Measurements from ENCODE around the gene RBM7. TPM values are rescaled to one million over a fixed set of nuclear protein-coding genes. Genes with fewer than 3 reads are reported as not detected.

The RBM7 gene
- total and polyA plus RNA-seq, 2 of the 13 experiments (the other 11 are each of a cell fraction or from before 2014, with no cell fraction given): 30.5 to 32.3 TPM

DNA sequence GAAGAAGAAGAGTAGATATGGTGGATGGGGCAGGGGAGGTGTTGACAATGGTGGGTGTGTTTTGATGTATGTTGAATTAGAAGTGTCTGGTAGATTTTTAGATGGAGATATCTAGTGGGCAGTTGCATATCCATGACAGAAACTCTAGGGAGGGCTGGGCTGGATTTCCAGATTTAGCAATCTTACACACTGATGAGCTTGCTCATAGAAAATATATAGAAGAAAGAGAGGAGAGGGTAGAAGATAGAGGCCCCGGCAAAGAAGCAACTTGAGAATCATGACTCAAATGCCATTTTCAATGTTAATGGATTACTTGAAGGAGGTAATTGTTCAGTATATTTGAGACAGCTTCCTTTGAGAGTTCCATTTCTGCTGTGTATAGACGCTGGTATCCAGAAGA lies 47.0 kb downstream of the RBM7 start:
- H3K9me3 ChIP-seq (ENCODE audit: low read length): no peaks in the 10 kb centered on the region
- ATAC-seq: no peak
- no peaks in the 10 kb centered on the region for H3K27me3 ChIP-seq (ENCODE audit: control insufficient read depth in 1 of 2, insufficient read depth in 2 of 2, low read length in 2 of 2)
- no peak overlapping the region for H3K4me3 ChIP-seq (replicated peaks in 1 of 3; ENCODE audit: insufficient read depth in 1 of 3, low read depth in 2 of 3, low read length in 3 of 3)
- intact Hi-C loops (cut with micrococcal nuclease; ENCODE audit: unreplicated experiment): no loop called here
- WGBS (ENCODE audit: low lambda C conversion rate): 98% methylated on average over 2 of the region's 2 CpGs
- no peaks in the 10 kb centered on the region for H4K20me1 ChIP-seq (ENCODE audit: insufficient read depth, low read length)
- BruUV-seq (replicated peaks): no TSS peak
- ChIA-PET POLR2A (no interaction called here), CTCF (ENCODE audit: low intra/inter-chr PET ratio, low total read pairs) (no interaction called here)
- H2AFZ ChIP-seq (ENCODE audit: low read length): no peak overlapping the region
- H3K27ac ChIP-seq (ENCODE audit: extremely low read length, insufficient read depth, low read length): no peak overlapping the region
- no peak overlapping the region for H3K4me2 ChIP-seq (ENCODE audit: low read depth, low read length)
- in situ Hi-C loops (cut with HindIII; ENCODE audit: extremely low pct_ligation_motif_present, low pct_unique_long_range_greater_than_20kb): no loop called here
- H3K36me3 ChIP-seq (replicated peaks in 1 of 2; ENCODE audit: control insufficient read depth in 1 of 2, insufficient read depth in 2 of 2, low read length in 2 of 2): peaks cover 12 to 40% of the 10 kb centered on the region in 2 experiments; a peak in 4 of 5 replicates
- peaks cover 17% of the 10 kb centered on the region for H3K79me2 ChIP-seq (ENCODE audit: insufficient read depth, low read length)
- H3K4me1 ChIP-seq (ENCODE audit: insufficient read depth, low read length): peaks cover 8% of the 10 kb centered on the region
- H3K9ac ChIP-seq (ENCODE audit: insufficient read depth, low read depth, low read length): no peak overlapping the region
- FAIRE-seq: no peak
- TF ChIP-seq HNRNPH1 (optimal IDR thresholded peaks at IDR 0.05; ENCODE audit: low read depth, low read length) (no peak), SP2 (CRISPR knock-in tag; IDR thresholded peaks at IDR 0.05) (no peak), NR2F1 (CRISPR knock-in tag; IDR thresholded peaks at IDR 0.05) (no peak), ZNF747 (CRISPR knock-in tag; IDR thresholded peaks at IDR 0.05; ENCODE audit: borderline replicate concordance) (no peak)
- TF ChIP-seq, protein P1, sequence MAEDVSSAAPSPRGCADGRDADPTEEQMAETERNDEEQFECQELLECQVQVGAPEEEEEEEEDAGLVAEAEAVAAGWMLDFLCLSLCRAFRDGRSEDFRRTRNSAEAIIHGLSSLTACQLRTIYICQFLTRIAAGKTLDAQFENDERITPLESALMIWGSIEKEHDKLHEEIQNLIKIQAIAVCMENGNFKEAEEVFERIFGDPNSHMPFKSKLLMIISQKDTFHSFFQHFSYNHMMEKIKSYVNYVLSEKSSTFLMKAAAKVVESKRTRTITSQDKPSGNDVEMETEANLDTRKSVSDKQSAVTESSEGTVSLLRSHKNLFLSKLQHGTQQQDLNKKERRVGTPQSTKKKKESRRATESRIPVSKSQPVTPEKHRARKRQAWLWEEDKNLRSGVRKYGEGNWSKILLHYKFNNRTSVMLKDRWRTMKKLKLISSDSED (CRISPR knock-in tag; IDR thresholded peaks at IDR 0.05): no peak
- TF ChIP-seq, protein P2, sequence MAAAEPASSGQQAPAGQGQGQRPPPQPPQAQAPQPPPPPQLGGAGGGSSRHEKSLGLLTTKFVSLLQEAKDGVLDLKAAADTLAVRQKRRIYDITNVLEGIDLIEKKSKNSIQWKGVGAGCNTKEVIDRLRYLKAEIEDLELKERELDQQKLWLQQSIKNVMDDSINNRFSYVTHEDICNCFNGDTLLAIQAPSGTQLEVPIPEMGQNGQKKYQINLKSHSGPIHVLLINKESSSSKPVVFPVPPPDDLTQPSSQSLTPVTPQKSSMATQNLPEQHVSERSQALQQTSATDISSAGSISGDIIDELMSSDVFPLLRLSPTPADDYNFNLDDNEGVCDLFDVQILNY (CRISPR knock-in tag; conservative IDR thresholded peaks at IDR 0.05): no peak
- no peak for DNase-seq (ENCODE audit: low spot score)

DNA sequence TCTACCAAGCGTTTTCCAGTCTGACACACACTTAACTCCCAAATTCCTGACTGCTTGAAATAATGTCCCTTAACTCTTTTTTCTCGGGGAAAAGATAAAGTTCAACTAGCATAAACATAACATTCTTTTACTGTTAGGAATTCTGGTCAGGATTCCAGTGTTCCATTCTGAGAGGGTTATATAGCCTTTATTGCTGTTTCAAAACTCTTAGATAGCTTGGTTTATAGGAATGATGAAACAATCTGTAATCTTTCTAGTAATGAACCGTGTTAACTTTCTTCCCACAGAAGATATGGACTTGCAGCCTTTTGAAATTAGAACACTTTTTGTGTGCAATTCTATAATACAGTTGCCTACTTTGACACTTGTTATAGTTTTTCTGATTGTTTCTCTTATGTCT lies 47.4 kb downstream of the RBM7 start:
- Histone ChIP-seq H3K4me1 (ENCODE audit: insufficient read depth, low read length) (peaks cover 8% of the 10 kb centered on the region), H3K27ac (ENCODE audit: extremely low read length, insufficient read depth, low read length) (no peak overlapping the region), H3K9me3 (ENCODE audit: low read length) (no peaks in the 10 kb centered on the region), H3K9ac (ENCODE audit: insufficient read depth, low read depth, low read length) (no peak overlapping the region), H4K20me1 (ENCODE audit: insufficient read depth, low read length) (no peaks in the 10 kb centered on the region), H3K36me3 (replicated peaks in 1 of 2; ENCODE audit: control insufficient read depth in 1 of 2, insufficient read depth in 2 of 2, low read length in 2 of 2) (peaks cover 12 to 40% of the 10 kb centered on the region in 2 experiments; a peak in 4 of 5 replicates), H3K4me3 (replicated peaks in 1 of 3; ENCODE audit: insufficient read depth in 1 of 3, low read depth in 2 of 3, low read length in 3 of 3) (no peak overlapping the region), H3K27me3 (ENCODE audit: control insufficient read depth in 1 of 2, insufficient read depth in 2 of 2, low read length in 2 of 2) (no peaks in the 10 kb centered on the region), H2AFZ (ENCODE audit: low read length) (no peak overlapping the region), H3K4me2 (ENCODE audit: low read depth, low read length) (no peak overlapping the region), H3K79me2 (ENCODE audit: insufficient read depth, low read length) (peaks cover 13% of the 10 kb centered on the region)
- WGBS (ENCODE audit: low lambda C conversion rate): 95% methylated on average over 3 of the region's 3 CpGs
- no TSS peak for BruUV-seq (replicated peaks)
- intact Hi-C loops (cut with micrococcal nuclease; ENCODE audit: unreplicated experiment): no loop called here
- FAIRE-seq (no peak), ATAC-seq (no peak), DNase-seq (ENCODE audit: low spot score) (no peak)
- in situ Hi-C loops (cut with HindIII; ENCODE audit: extremely low pct_ligation_motif_present, low pct_unique_long_range_greater_than_20kb): no loop called here
- ChIA-PET POLR2A (no interaction called here), CTCF (ENCODE audit: low intra/inter-chr PET ratio, low total read pairs) (no interaction called here)
- TF ChIP-seq FOXA1 (IDR thresholded peaks at IDR 0.05): no peak
- no peak for TF ChIP-seq FOXA1 (CRISPR knock-in tag; IDR thresholded peaks at IDR 0.05)
- TF ChIP-seq REPIN1 (CRISPR knock-in tag; IDR thresholded peaks at IDR 0.05; ENCODE audit: borderline replicate concordance, low read depth): no peak
- no peak for TF ChIP-seq SALL1 (CRISPR knock-in tag; IDR thresholded peaks at IDR 0.05)
- TF ChIP-seq FOXA3 (CRISPR knock-in tag; IDR thresholded peaks at IDR 0.05): no peak
- no peak for TF ChIP-seq IRX3 (CRISPR knock-in tag; IDR thresholded peaks at IDR 0.05; ENCODE audit: borderline replicate concordance, low read depth)
- TF ChIP-seq ZNF282 (IDR thresholded peaks at IDR 0.05; ENCODE audit: partially characterized antibody): no peak
- TF ChIP-seq PRPF4 (IDR thresholded peaks at IDR 0.05; ENCODE audit: low read depth, low read length, poor library complexity, severe bottlenecking): no peak
- TF ChIP-seq, protein P3, sequence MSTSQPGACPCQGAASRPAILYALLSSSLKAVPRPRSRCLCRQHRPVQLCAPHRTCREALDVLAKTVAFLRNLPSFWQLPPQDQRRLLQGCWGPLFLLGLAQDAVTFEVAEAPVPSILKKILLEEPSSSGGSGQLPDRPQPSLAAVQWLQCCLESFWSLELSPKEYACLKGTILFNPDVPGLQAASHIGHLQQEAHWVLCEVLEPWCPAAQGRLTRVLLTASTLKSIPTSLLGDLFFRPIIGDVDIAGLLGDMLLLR (CRISPR knock-in tag; IDR thresholded peaks at IDR 0.05): no peak
- TF ChIP-seq ARNT (IDR thresholded peaks at IDR 0.05): no peak
- no peak for TF ChIP-seq ZNF607 (CRISPR knock-in tag; IDR thresholded peaks at IDR 0.05; ENCODE audit: borderline replicate concordance)
- TF ChIP-seq ZNF335 (CRISPR knock-in tag; IDR thresholded peaks at IDR 0.05): no peak
- no peak for TF ChIP-seq ZNF33B (CRISPR knock-in tag; IDR thresholded peaks at IDR 0.05)
